GM23338 (cell line): Measurements from ENCODE around the gene PDE4B. TPM values are rescaled to one million over a fixed set of nuclear protein-coding genes. Genes with fewer than 3 reads are reported as not detected.

ENCODE experiments used
- ATAC-seq: fragments of 200-7000 bp; cut with Tn5 transposase; 3 replicates; pipeline ENCODE4 v1.9.1; 2020
- DNase-seq: peaks from one replicate; pipeline ENCODE4 v3.0.0-alpha.2; 2015; ENCODE audit warnings: low spot score
- H2AFZ ChIP-seq: fragments of 200-600 bp; sonication (generic); 2 replicates; pipeline ENCODE4 v1.8.0; 2016; ENCODE audit warnings: antibody characterized with exemption, mild to moderate bottlenecking, moderate library complexity
- H3F3A ChIP-seq: fragments of 200-600 bp; sonication (generic); replicated peaks from 2 replicates; pipeline ENCODE4 v1.8.0; 2017; ENCODE audit warnings: antibody characterized with exemption, mixed run types, low read depth
- H3K27ac ChIP-seq: fragments of 200-600 bp; sonication (generic); 2 replicates; pipeline ENCODE4 v1.6.1; 2016; ENCODE audit warnings: low read depth
- H3K27me3 ChIP-seq: fragments of 200-600 bp; sonication (generic); 2 replicates; pipeline ENCODE4 v1.8.0; 2016; ENCODE audit warnings: mild to moderate bottlenecking, mixed run types, moderate library complexity; ENCODE audit not compliant: insufficient read depth
- H3K36me3 ChIP-seq: fragments of 200-600 bp; sonication (generic); 2 replicates; pipeline ENCODE4 v1.8.0; 2016; ENCODE audit warnings: mild to moderate bottlenecking; ENCODE audit not compliant: insufficient read depth
- H3K4me1 ChIP-seq: fragments of 200-600 bp; sonication (generic); 2 replicates; pipeline ENCODE4 v1.8.0; 2016; ENCODE audit warnings: mild to moderate bottlenecking, moderate library complexity; ENCODE audit not compliant: insufficient read depth
- H3K4me2 ChIP-seq: fragments of 200-600 bp; sonication (generic); 2 replicates; pipeline ENCODE4 v1.7.1; 2017; ENCODE audit warnings: mixed run types
- H3K4me3 ChIP-seq: fragments of 200-600 bp; sonication (generic); 2 replicates; pipeline ENCODE4 v1.6.1; 2016; ENCODE audit warnings: mixed run types
- H3K79me2 ChIP-seq: fragments of 200-600 bp; sonication (generic); replicated peaks from 2 replicates; pipeline ENCODE4 v1.8.0; 2017; ENCODE audit warnings: mild to moderate bottlenecking; ENCODE audit not compliant: insufficient read depth
- H3K9me2 ChIP-seq: fragments of 200-600 bp; sonication (generic); 2 replicates; pipeline ENCODE4 v1.8.0; 2017; ENCODE audit not compliant: insufficient read depth
- H4K20me1 ChIP-seq: fragments of 200-600 bp; sonication (generic); replicated peaks from 2 replicates; pipeline ENCODE4 v1.8.0; 2017; ENCODE audit warnings: mild to moderate bottlenecking; ENCODE audit not compliant: insufficient read depth
- H3K27ac Mint-ChIP-seq: 2 replicates; pipeline ENCODE4 v1.8.0; 2020; ENCODE audit warnings: inconsistent platforms, mild to moderate bottlenecking, moderate library complexity, mixed read lengths
- H3K27me3 Mint-ChIP-seq: 3 replicates; pipeline ENCODE4 v1.8.0; 2022; ENCODE audit warnings: low read depth, mild to moderate bottlenecking, moderate library complexity, mixed read lengths, inconsistent platforms; ENCODE audit not compliant: insufficient read depth, poor library complexity
- H3K36me3 Mint-ChIP-seq: 3 replicates; pipeline ENCODE4 v1.8.0; 2021; ENCODE audit warnings: low read depth, mild to moderate bottlenecking, inconsistent platforms, moderate library complexity, mixed read lengths
- H3K4me1 Mint-ChIP-seq: 3 replicates; pipeline ENCODE4 v1.8.0; 2020; ENCODE audit warnings: mild to moderate bottlenecking, inconsistent platforms, mixed read lengths
- H3K4me3 Mint-ChIP-seq: 3 replicates; pipeline ENCODE4 v1.8.0; 2021; ENCODE audit warnings: moderate library complexity, mild to moderate bottlenecking, inconsistent platforms, mixed read lengths
- H3K9me3 Mint-ChIP-seq: 3 replicates; pipeline ENCODE4 v1.8.0; 2020; ENCODE audit warnings: moderate library complexity, mild to moderate bottlenecking, inconsistent platforms, mixed read lengths
- CREB1 ChIP-seq: fragments of 250-450 bp; sonication (Bioruptor Pico); IDR thresholded peaks from 2 replicates; pipeline ENCODE4 v1.5.0; 2020; ENCODE audit warnings: low read depth, mild to moderate bottlenecking, moderate library complexity
- EZH2 ChIP-seq: fragments of 200-600 bp; sonication (generic); IDR thresholded peaks from one replicate; pipeline ENCODE4 v1.8.0; 2017; ENCODE audit warnings: antibody characterized with exemption, mild to moderate bottlenecking, low read depth; ENCODE audit not compliant: unreplicated experiment
- EZH2phosphoT487 ChIP-seq: fragments of 200-600 bp; sonication (generic); IDR thresholded peaks from one replicate; pipeline ENCODE4 v1.8.1; 2018; ENCODE audit warnings: antibody characterized with exemption; ENCODE audit not compliant: unreplicated experiment
- JUNB ChIP-seq: IDR thresholded peaks from one replicate; pipeline ENCODE4 v1.6.1; 2016; ENCODE audit warnings: antibody characterized with exemption; ENCODE audit not compliant: unreplicated experiment
- POLR2AphosphoS5 ChIP-seq: IDR thresholded peaks from 2 replicates; pipeline ENCODE4 v1.6.1; 2016; ENCODE audit warnings: antibody characterized with exemption, low read depth
- STAT1 ChIP-seq: IDR thresholded peaks from one replicate; pipeline ENCODE4 v1.6.1; 2016; ENCODE audit warnings: antibody characterized with exemption; ENCODE audit not compliant: unreplicated experiment
- ZNF114 ChIP-seq: fragments of 250-450 bp; sonication (Bioruptor Pico); IDR thresholded peaks from 2 replicates; pipeline ENCODE4 v1.5.0; 2020; ENCODE audit warnings: mild to moderate bottlenecking, moderate library complexity
- ZNF331 ChIP-seq: fragments of 250-450 bp; sonication (Bioruptor Pico); IDR thresholded peaks from 2 replicates; pipeline ENCODE4 v1.5.0; 2020; ENCODE audit warnings: low read depth, mild to moderate bottlenecking, moderate library complexity
- polyA plus RNA-seq: library from polyadenylated mRNA; unstranded; fragments of >200 nt; fragmentation: Nextera tagmentation; extraction: Ambion mirVana; gene quantifications from 2 replicates; pipeline ENCODE4 v1.2.1, GENCODE V29; 2016
- total RNA-seq: library from RNA; depleted of rRNA; stranded (reverse); fragments of >200 nt; shearing (Covaris generic); gene quantifications from 2 replicates; pipeline ENCODE4 v1.2.3, GENCODE V29; 2014
- TF ChIP-seq, protein P1 (sequence below): IDR thresholded peaks from one replicate; pipeline ENCODE4 v1.6.1; 2018; ENCODE audit warnings: antibody characterized with exemption; ENCODE audit not compliant: unreplicated experiment
- TF ChIP-seq, protein P2 (sequence below): fragments of 250-450 bp; sonication (Bioruptor Pico); IDR thresholded peaks from 2 replicates; pipeline ENCODE4 v1.5.0; 2020; ENCODE audit warnings: mild to moderate bottlenecking, moderate library complexity
- TF ChIP-seq, protein P3 (sequence below), 2 experiments: fragments of 200-600 bp in 1 of 2; sonication (generic) in 1 of 2; conservative IDR thresholded peaks; 2 replicates each; pipeline versions ENCODE4 v1.5.1 to v1.6.1; 2016 to 2017; ENCODE audit warnings: antibody characterized with exemption in 2 of 2, low read depth in 2 of 2, mild to moderate bottlenecking in 2 of 2, moderate library complexity in 1 of 2
- TF ChIP-seq, protein P4 (sequence below): IDR thresholded peaks from 2 replicates; pipeline ENCODE4 v1.6.1; 2016; ENCODE audit warnings: antibody characterized with exemption

The PDE4B gene
- total and polyA plus RNA-seq, 2 experiments from 2014 or later: 14.0 to 25.6 TPM

DNA sequence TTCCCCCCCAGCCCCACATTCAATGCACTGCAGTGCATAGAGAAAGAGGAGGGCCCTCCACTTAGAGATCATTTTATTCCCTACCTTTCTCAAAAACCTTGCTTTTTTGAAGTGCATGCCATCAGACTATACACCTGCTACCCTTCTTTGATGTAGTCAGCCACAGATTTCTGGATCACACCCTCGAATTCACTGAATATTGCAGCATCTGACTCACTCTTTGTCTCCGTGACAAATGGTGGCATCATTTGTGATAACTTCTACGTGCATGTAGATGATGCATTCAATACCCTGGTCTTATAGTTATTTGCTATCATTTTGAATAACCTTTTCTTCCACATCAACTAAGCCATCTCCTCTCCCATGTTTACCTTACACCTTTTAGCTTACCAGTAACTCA is 431.0 kb downstream of the PDE4B start (continued):
- TF ChIP-seq, protein P1, sequence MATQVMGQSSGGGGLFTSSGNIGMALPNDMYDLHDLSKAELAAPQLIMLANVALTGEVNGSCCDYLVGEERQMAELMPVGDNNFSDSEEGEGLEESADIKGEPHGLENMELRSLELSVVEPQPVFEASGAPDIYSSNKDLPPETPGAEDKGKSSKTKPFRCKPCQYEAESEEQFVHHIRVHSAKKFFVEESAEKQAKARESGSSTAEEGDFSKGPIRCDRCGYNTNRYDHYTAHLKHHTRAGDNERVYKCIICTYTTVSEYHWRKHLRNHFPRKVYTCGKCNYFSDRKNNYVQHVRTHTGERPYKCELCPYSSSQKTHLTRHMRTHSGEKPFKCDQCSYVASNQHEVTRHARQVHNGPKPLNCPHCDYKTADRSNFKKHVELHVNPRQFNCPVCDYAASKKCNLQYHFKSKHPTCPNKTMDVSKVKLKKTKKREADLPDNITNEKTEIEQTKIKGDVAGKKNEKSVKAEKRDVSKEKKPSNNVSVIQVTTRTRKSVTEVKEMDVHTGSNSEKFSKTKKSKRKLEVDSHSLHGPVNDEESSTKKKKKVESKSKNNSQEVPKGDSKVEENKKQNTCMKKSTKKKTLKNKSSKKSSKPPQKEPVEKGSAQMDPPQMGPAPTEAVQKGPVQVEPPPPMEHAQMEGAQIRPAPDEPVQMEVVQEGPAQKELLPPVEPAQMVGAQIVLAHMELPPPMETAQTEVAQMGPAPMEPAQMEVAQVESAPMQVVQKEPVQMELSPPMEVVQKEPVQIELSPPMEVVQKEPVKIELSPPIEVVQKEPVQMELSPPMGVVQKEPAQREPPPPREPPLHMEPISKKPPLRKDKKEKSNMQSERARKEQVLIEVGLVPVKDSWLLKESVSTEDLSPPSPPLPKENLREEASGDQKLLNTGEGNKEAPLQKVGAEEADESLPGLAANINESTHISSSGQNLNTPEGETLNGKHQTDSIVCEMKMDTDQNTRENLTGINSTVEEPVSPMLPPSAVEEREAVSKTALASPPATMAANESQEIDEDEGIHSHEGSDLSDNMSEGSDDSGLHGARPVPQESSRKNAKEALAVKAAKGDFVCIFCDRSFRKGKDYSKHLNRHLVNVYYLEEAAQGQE: no peak
- TF ChIP-seq EZH2: no peak
- no peak for TF ChIP-seq ZNF331 (CRISPR knock-in tag)

DNA sequence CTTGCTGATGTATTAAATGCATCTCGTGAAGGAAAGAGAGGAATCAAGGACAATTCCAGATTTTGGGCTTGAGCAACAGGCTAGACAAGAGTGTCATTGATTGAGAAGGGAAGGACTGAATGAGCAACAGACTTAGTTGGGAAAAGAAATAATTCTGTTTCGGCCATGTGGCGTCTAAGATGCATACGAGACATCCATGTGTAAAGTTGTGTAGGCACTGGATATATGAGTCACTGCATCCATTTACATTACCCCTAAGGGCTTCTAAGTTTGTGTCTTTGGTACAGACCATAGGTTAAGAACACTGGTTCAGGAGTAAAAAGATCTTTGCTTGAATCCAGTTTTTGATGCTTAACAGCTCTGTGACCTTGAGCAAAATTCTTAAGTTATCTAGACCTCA is 434.3 kb downstream of the PDE4B start:
- no peaks in the 10 kb centered on the region for H3K27me3 Mint-ChIP-seq
- ATAC-seq: no peak
- TF ChIP-seq EZH2phosphoT487 (no peak), STAT1 (no peak), ZNF114 (CRISPR knock-in tag) (no peak), JUNB (no peak), POLR2AphosphoS5 (no peak), CREB1 (CRISPR knock-in tag) (no peak), ZNF331 (CRISPR knock-in tag) (no peak), EZH2 (no peak)
- TF ChIP-seq, protein P2, sequence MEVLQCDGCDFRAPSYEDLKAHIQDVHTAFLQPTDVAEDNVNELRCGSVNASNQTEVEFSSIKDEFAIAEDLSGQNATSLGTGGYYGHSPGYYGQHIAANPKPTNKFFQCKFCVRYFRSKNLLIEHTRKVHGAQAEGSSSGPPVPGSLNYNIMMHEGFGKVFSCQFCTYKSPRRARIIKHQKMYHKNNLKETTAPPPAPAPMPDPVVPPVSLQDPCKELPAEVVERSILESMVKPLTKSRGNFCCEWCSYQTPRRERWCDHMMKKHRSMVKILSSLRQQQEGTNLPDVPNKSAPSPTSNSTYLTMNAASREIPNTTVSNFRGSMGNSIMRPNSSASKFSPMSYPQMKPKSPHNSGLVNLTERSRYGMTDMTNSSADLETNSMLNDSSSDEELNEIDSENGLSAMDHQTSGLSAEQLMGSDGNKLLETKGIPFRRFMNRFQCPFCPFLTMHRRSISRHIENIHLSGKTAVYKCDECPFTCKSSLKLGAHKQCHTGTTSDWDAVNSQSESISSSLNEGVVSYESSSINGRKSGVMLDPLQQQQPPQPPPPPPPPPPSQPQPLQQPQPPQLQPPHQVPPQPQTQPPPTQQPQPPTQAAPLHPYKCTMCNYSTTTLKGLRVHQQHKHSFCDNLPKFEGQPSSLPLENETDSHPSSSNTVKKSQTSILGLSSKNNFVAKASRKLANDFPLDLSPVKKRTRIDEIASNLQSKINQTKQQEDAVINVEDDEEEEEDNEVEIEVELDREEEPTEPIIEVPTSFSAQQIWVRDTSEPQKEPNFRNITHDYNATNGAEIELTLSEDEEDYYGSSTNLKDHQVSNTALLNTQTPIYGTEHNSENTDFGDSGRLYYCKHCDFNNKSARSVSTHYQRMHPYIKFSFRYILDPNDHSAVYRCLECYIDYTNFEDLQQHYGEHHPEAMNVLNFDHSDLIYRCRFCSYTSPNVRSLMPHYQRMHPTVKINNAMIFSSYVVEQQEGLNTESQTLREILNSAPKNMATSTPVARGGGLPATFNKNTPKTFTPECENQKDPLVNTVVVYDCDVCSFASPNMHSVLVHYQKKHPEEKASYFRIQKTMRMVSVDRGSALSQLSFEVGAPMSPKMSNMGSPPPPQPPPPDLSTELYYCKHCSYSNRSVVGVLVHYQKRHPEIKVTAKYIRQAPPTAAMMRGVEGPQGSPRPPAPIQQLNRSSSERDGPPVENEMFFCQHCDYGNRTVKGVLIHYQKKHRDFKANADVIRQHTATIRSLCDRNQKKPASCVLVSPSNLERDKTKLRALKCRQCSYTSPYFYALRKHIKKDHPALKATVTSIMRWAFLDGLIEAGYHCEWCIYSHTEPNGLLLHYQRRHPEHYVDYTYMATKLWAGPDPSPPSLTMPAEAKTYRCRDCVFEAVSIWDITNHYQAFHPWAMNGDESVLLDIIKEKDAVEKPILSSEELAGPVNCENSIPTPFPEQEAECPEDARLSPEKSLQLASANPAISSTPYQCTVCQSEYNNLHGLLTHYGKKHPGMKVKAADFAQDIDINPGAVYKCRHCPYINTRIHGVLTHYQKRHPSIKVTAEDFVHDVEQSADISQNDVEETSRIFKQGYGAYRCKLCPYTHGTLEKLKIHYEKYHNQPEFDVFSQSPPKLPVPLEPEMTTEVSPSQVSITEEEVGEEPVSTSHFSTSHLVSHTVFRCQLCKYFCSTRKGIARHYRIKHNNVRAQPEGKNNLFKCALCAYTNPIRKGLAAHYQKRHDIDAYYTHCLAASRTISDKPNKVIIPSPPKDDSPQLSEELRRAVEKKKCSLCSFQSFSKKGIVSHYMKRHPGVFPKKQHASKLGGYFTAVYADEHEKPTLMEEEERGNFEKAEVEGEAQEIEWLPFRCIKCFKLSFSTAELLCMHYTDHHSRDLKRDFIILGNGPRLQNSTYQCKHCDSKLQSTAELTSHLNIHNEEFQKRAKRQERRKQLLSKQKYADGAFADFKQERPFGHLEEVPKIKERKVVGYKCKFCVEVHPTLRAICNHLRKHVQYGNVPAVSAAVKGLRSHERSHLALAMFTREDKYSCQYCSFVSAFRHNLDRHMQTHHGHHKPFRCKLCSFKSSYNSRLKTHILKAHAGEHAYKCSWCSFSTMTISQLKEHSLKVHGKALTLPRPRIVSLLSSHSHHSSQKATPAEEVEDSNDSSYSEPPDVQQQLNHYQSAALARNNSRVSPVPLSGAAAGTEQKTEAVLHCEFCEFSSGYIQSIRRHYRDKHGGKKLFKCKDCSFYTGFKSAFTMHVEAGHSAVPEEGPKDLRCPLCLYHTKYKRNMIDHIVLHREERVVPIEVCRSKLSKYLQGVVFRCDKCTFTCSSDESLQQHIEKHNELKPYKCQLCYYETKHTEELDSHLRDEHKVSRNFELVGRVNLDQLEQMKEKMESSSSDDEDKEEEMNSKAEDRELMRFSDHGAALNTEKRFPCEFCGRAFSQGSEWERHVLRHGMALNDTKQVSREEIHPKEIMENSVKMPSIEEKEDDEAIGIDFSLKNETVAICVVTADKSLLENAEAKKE (CRISPR knock-in tag): no peak
- TF ChIP-seq, protein P3, sequence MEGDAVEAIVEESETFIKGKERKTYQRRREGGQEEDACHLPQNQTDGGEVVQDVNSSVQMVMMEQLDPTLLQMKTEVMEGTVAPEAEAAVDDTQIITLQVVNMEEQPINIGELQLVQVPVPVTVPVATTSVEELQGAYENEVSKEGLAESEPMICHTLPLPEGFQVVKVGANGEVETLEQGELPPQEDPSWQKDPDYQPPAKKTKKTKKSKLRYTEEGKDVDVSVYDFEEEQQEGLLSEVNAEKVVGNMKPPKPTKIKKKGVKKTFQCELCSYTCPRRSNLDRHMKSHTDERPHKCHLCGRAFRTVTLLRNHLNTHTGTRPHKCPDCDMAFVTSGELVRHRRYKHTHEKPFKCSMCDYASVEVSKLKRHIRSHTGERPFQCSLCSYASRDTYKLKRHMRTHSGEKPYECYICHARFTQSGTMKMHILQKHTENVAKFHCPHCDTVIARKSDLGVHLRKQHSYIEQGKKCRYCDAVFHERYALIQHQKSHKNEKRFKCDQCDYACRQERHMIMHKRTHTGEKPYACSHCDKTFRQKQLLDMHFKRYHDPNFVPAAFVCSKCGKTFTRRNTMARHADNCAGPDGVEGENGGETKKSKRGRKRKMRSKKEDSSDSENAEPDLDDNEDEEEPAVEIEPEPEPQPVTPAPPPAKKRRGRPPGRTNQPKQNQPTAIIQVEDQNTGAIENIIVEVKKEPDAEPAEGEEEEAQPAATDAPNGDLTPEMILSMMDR (conservative IDR thresholded peaks at IDR 0.05; ENCODE audit: low read depth in 2 of 2): no peak
- TF ChIP-seq, protein P4, sequence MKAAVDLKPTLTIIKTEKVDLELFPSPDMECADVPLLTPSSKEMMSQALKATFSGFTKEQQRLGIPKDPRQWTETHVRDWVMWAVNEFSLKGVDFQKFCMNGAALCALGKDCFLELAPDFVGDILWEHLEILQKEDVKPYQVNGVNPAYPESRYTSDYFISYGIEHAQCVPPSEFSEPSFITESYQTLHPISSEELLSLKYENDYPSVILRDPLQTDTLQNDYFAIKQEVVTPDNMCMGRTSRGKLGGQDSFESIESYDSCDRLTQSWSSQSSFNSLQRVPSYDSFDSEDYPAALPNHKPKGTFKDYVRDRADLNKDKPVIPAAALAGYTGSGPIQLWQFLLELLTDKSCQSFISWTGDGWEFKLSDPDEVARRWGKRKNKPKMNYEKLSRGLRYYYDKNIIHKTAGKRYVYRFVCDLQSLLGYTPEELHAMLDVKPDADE: no peak

More for the DNA sequence above, 434.3 kb downstream of the PDE4B start:
- no peak for DNase-seq
- no peaks in the 10 kb centered on the region for H3K9me3 Mint-ChIP-seq
- H3K4me1 Mint-ChIP-seq: peaks cover 10% of the 10 kb centered on the region; the same call in 2 of the 3 replicates
- H3F3A ChIP-seq: no peaks in the 10 kb centered on the region
- H3K4me3 Mint-ChIP-seq: no peak overlapping the region
- no peaks in the 10 kb centered on the region for H3K9me2 ChIP-seq
- no peak overlapping the region for H3K4me2 ChIP-seq
- H3K79me2 ChIP-seq: no peaks in the 10 kb centered on the region
- H3K27me3 ChIP-seq: no peaks in the 10 kb centered on the region
- no peak overlapping the region for H3K4me3 ChIP-seq
- peaks cover 5% of the 10 kb centered on the region; the same call in 1 of the 2 replicates for H3K4me1 ChIP-seq
- no peaks in the 10 kb centered on the region for H4K20me1 ChIP-seq
- H3K36me3 ChIP-seq: no peaks in the 10 kb centered on the region
- no peak overlapping the region for H2AFZ ChIP-seq
- H3K36me3 Mint-ChIP-seq: no peaks in the 10 kb centered on the region
- no peak overlapping the region for H3K27ac ChIP-seq
- no peak overlapping the region for H3K27ac Mint-ChIP-seq
